NOMO-1 treated with dmso at 0.1 percent for 144 hours (cell line): Measurements from ENCODE around the gene GNG4.
A peak's percentile ranks its signal among the peaks of the same experiment; 100 is the strongest.
"Not testable (repeated sequence)": the region's sequence is repeated elsewhere in the genome, so short reads cannot be mapped to it uniquely, and the experiment has no call there.

Experiments used
- DNase-seq: peaks from one replicate; lab custom pipeline; 2025; ENCODE audit not compliant: unreplicated experiment; lab: John Stamatoyannopoulos, UW

Gene GNG4

DNA sequence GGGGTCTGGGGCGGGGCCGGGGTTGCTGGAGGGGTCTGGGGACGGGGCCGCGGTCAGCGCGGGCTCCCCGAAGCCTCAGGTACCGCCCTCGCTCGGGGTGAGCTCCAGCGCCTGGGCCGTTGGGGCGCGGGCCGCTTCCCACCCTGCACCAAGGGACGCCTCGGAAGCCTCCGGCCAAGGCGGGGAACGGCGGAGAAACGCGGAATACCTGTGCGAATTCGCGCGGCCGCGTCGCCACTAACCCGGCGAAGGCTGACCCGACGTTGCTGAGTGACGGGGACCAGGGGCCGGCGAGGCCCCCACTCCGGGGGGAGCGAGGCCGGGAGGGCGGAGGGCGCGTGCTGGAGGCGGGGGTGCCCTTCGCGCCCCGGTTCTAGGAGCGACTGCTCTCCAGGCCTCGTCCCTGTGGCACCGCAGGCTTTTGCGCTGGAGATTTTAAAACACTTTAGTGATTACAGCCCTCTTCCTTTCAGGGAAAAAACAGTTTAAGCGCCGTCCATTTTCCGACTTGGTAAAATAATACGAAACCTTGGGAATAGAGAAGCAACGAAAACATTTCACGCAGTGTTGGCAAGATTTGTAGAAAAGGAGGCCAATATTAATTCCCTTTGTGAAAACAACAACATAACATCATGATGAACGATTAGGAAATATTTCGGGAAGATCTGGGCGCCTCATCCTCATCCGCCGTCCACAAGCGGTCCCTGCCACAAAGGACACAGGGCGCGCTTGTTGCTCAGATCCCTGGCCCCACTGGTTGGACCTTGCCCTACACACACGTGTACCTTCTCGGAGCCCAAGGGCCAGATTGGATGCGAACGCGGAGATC lies 971 bp upstream of the GNG4 start:
- DNase-seq = no peak

DNA sequence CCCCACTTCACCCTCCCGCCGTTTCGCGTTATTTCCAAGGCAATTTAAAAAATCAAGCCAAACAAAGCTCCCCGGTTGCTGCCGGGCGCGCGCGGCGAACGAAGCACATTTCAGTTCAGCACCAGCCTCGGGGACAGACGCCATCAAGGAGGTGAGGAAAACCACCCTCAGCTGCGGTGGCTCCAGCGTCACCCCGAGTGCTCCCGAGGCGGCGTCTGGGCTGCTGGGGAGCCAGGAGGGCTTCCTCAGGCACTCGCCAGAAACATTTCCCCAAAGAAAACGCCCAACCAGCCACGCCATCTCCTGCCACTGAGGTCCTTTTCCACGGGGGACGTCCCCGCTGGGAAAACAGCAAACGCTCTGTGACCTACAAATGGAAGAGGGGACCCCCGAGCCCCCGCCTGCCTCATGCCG lies 623 bp downstream of the GNG4 start:
- peak; percentile 19 for DNase-seq

DNA sequence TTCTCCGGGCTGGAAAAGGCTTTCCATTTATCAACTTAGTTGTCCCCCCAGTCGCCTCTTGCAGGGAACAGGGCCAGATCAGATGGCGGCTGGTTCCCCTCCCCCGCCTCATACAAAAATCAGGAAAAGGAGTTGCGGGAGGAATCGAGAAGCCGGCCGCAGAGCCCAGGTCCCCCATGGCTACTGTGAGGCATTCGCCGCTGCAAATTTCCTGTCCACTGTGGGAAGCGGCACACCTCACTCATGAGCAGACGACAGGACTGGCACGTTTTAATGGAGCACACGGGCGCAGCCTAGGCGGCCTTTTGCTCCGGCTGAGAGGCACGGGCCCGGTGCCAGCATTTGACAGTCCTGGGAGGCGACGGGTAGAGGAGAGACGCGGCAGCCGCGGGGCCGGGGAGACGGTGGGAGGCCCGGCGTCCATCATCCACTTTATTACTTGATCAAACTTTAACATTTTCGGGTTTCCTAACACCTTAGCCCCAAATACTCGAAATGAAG lies 1.1 kb downstream of the GNG4 start:
- no peak for DNase-seq

DNA sequence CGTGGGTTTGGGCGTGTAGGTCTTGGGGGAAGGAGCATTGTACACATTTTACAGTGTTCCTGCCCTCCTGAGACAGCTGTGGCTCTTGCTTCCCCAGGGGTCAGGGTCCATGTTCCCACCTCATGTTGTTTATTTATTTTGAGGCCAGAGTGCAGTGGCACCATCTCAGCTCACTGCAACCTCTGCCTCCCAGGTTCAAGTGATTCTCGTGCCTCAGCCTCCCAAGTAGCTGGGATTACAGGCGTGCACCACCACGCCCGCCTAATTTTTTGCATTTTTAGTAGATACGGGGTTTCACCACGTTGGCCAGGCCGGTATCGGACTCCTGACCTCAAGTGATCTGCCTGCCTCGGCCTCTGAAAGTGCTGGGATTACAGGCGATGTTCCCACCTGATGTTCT lies 2.0 kb downstream of the GNG4 start:
- not testable (repeated sequence) for DNase-seq

DNA sequence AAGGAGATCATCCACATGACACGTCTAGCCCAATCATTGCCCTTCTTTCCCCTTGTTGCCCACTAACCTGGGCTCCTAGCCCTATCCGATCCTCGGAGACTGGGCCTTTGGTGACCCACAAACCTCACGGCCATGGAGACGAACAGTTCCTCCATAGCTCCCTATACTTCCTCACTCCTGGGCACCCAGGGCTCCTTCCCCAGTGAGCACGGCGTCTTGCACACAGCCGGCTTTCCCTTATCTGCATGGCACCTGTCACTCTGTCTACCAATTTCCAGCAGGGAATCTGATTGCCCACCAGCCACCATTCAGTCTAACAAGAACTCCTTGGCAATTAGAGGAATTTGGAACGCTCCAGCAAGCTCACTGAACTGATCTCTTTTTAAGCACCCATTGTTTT lies 3.1 kb downstream of the GNG4 start:
- no peak for DNase-seq

DNA sequence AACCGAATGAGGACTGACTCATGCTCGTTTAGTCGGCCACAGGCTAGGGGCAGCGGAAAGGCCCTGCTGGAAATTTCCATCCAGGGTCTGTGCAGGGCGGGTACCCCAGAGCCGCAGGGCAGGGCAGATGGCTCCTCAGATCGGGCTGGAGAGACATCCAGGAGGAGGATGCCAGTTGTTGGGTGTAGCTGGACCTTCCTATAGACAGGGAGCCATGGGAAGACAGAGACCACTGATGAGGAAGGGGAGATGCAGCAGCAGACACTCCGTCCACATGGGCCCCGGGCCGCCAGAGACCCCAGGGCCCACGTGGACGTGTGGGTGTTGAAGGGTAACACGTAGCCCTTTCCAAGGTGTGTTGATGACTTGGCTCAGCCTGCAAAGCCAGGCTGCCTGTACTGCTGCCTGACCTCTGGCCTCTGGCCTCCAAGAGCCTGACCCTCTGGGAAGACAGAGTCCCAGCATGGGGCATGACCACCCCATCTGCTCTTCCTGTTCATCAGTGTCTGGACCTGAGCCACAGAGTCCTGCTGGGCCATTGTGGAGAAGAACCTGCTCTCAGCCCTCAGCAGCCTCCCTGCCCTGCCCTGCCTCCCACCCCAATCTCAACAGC lies 4.8 kb downstream of the GNG4 start:
- no peak for DNase-seq

DNA sequence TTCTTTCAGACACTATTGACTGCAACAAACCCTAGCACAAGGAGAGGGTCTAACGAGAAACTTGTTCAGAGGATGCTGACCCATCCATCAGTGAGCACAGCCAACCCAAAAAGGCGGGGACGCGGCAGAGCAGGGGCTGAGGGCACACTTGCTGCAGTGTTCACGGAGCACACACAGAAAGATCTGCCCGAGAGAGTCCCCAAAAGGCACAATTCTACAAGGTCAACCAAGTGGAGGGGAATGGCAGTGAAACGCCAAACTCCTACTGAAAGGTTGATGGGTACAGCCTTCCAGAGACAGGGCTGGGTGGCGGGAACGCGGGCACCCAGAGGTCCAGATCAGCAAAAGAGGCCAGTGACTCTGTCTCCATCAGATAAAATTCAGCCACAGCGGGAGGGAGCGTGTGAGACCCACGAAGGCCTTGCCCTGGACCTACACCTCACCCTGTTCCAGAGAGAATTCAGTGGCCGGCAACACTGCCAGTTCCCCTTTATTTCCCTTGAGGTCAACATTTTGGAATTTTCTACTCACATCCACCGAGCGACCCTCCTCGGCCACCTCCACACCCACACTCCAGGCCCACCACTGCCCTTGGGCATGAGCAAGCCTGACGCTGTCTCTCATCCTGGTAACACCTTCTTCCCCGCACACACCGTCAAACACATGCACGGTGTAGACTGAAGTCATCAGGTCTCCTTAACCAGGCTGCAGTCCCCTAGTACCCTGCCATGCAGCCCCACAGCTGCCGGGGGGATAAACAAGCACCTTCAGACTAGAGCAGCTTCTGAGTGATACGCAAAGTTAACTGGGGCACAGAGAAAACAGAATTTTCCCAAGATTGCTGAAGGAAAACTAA lies 5.5 kb downstream of the GNG4 start:
- no peak for DNase-seq

DNA sequence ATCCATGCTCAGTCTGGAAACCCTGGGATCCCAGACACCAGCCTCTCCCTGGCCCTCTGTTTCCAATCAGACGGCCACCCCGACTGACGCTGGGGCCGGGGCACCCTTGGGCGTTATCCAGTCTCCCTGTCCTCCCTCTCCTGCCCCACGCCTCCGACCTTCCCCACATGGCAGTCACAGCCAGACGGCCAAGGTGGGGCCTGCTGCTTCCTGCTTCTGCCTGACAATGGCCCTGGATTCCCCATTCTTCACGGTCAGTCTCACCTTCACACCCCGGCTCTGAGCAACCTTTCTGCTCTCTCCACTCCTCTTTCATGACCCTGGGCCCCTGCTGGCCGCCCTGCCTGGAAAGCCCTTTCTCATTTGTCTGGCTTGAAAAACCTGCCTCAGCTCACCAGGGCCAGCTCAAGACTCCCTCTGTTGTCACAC lies 6.6 kb downstream of the GNG4 start:
- DNase-seq = no peak

DNA sequence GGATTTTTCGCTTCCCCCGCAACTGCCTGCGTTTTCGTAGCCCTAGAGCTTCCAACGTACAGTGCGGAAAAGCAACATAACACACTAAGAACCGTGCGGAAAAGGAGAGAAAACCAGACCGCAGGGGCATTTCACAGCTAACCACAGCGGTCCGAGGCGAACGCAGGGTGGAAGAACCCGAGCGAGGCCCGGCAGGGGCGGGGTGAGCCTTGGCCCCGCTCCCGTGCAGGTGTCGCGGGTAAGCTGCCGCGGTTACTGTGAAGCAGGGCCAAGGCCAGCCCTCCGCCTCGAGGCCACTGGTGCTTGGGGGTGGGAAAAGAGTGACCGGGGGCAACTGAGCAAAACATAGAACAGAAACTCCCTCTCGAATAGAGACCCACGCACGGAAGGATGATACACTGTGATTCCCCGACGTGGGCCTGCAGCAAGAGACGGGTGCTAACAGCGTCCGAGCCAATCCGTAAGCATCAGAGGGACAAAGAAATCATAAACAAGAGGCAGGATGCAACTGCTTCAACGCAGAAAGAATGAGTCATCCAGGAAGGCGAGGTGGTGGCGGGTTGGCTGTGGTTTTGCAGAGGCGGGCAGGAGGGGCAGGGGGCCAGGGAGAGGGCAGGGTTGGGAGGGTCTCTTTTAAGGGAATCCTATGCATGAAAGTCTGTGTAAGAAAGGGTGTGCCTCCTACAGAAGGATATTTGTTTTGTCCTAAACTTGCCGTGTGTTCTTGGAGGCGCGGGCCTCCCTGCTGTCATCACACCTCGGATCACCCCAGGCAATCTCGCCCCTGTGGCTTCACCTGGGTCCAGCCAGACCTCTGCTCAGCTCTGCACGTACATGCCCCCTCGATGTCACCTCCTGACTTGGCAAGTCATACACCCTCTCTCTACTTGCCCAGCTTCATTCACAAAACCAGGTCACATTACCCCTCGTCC lies 7.3 kb downstream of the GNG4 start:
- peak; percentile 32 for DNase-seq

DNA sequence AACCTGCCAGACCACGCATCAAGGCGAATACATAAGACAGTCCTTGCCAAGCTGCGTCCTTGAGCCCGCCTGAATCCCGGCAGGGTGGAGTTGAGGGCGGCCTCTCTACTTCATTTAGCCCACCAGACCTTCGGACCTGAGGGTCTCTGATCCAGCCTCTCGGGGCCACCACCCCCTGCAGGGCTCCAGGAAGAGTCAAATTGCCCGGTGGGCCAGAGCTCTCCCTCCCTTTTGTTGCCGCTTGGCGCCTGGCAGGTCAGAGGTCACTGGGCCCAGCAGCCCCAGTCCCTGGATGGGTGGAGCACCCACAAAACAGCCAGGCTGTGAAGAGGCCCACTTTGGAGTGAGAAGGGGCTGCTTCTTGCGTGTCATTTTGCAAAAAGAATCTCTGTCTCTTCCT lies 9.0 kb downstream of the GNG4 start:
- DNase-seq = no peak

DNA sequence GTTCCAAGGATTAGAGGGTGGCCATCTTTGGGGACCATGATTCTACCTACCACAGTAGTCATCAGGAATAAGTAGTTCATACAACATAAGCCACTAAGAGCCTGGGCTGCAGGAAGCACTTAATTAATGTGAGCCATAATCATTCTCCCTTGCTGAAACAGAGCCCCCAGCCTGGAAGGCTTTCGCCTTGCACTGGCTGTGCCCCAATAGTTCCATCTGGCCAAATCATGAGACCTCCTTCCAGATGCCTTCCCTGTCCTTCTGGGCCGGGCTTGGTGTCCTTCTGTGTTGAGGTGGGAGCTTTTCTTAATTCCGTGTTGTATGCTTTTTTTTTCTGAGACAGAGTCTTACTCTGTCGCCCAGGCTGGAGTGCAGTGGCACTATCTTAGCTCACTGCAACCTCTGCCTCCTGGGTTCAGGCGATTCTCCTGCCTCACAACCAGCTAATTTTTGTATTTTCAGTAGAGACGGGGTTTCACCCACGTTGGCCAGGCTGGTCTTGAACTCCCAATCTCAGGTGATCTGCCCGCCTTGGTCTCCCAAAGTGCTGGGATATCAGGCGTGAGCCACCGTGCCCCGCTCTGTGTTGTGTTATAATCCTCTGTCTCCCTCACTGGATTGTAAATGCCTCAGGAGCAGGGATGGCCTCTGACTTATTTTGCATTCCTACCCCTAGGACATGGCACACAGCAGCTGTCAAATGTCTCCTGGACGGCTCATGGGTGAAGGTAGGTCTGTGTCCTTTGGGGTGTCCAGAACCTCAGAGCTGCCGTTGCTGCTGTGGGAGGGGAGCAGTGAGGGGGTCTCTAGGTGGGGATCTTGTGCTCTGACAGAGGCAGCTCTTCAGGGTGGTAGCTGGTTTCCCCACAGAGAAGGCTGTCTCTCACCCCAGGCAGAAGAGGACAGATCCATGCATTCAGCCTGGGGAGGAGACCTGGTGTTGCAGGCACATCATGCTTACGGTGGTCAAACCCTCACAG lies 10.1 kb downstream of the GNG4 start:
- DNase-seq = no peak

DNA sequence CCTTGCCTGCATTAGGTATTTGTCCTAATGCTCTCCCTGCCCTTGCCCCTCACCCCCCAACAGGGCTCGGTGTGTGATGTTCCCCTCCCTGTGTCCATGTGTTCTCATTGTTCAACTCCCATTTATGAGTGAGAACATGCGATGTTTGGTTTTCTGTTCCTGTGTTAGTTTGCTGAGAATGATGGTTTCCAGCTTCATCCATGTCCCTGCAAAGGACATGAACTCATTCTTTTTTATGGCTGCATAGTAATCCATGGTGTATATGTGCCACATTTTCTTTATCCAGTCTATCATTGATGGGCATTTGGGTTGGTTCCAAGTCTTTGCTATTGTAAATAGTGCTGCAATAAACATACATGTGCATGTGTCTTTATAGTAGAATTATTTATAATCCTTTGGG lies 11.0 kb downstream of the GNG4 start:
- not testable (repeated sequence) for DNase-seq

DNA sequence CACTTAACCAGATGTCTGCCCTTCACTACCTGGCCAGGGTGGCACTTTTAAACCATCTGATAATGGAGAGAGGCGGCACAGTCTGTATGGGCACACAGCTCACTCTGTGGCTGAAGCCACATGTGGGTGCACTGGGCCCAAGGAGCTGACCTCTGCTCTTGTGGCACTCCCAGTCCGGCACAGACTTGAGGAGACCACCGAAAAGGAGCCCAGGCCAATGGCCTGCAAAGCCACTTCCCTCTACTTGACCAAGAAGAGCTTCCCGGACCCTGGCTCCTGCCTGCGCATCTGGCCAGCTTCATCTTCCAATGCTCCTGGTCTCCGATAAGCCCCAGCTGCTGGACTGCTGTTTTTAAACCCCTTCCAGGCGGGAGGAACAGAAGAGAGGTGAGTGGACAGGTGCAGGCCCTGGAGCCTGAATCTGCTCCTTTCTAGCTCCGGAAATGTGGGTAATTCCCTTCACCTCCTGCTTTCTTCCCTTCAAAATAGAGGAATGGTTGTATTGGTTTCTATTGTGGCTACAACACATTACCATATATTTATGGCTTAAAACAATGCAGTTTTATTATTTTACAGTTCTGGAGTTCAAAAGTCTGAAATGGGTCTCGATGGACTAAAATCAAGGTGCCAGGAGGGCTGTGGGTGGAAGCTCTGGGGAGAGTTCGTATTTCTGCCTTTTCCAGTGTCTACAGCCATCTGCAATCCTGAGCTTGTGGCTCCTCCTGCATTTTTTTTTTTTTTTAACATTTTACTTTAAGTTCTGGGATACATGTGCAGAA lies 11.6 kb downstream of the GNG4 start:
- no peak for DNase-seq

DNA sequence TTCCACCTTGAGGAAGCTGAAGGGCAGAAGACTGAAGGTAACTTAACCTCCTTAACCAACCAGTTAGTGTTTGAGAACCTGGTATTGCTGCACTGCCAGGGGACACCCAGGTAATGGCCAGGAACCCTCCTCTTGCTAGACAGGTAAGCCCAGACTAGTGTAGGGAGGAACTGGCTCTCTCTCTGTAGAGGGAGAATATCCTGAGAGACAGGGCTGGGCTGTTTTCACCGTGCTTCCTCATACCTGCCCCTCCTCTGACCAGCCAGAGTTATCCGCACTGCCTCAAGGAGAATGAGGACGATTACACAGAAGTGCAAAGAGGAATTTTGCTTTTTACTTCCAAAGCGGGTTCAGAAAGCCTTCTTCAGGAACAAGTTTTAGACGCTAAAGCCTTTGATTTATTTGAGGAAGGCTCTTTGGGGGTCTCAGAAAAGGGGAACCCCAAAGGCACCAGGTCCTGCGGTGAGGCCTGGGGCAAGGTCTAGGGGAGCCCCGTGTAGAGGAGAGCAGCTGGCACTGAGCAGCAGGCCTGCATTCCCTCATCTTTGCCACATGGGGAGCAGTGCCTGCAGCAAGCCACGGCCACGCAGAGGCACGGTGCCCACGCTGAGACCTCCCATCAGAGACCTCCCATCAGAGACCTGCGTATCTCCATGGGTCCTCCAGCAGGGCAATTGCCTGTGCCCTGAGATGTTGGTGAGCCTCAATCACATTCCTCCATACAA lies 13.5 kb downstream of the GNG4 start:
- no peak for DNase-seq

DNA sequence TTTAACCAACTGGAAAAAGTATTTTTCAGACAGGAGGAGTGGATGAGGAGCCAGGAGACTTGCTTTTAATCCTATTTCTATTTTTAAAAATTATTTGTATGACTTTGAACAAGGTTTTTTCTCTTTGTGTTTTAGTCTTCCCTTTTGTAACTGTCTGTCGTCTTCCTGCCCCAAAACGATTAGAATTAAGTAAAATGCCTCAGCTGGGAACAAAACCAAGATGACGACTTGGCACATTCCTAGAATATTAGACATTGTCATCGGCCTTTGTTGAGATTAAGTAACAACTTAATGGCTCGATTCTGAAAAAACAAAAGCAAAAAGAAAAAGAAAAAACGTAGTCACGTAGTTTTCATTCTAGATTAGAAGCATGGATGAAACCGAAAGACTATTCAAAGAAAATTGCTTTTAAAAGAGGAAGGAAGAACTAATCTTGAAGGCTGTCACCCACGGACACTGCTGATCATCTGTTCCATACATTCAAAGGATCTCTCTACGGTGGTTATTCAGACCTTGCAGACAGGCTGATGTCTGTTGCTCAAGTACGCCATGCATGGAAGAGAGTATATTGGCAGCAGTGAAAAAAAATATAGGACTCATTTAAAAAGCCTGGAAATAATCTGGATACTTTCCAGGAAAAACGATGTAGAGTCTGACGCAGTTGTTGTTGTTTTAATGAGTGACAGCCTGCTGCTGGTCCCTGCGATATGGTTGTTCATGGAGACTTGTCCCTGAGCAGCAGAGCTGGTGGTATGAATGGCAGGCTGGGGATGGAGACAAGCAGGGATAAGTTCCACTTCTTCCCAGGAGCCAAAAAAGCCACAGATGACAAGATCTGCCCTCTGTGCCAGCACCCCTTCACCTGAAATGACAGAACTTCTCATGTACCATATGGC lies 16.8 kb downstream of the GNG4 start:
- DNase-seq = peak; percentile 60

DNA sequence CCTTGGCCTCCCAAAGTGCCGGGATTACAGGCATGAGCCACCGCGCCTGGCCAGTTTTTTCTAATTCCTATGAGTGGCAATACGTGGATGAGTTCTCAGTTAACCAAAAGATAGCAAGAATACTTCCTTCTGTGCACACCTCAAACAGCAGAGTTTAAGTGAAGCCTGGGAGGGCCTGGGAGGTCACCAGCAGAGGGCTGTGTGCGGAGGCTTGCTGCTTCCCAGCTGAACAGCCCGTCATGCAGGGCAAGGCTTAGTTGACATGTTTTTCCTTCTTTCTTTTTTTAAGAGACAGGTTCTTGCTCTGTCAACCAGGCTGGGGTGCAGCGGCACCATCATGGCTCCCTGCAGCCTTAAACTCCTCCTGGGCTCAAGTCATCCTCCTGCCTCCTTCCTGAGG lies 17.8 kb downstream of the GNG4 start:
- no peak for DNase-seq
